Neuronal stem cell (in vitro differentiated cells): Measurements from ENCODE around the gene CDH13.

Experiments used
- DNase-seq: peaks from one replicate; pipeline ENCODE4 v3.0.0-alpha.2; 2013; ENCODE audit warnings: low spot score
- H2AFZ ChIP-seq: one replicate; pipeline ENCODE4 v1.6.1; 2013; ENCODE audit warnings: mild to moderate bottlenecking, low read length, inconsistent platforms
- H2AK5ac ChIP-seq: 2 replicates; pipeline ENCODE4 v1.6.1; 2013; ENCODE audit warnings: low read depth, mild to moderate bottlenecking, inconsistent platforms, low read length, moderate library complexity, mixed read lengths
- H2BK120ac ChIP-seq: 2 replicates; pipeline ENCODE4 v1.6.1; 2013; ENCODE audit warnings: low read depth, mild to moderate bottlenecking, inconsistent platforms, low read length, moderate library complexity, mixed read lengths
- H2BK12ac ChIP-seq: one replicate; pipeline ENCODE4 v1.6.1; 2013; ENCODE audit warnings: low read length, inconsistent platforms
- H2BK15ac ChIP-seq: 2 replicates; pipeline ENCODE4 v1.6.1; 2013; ENCODE audit warnings: mild to moderate bottlenecking, low read length, inconsistent platforms, mixed read lengths
- H2BK5ac ChIP-seq: one replicate; pipeline ENCODE4 v1.6.1; 2013; ENCODE audit warnings: inconsistent platforms, mild to moderate bottlenecking, low read length, moderate library complexity
- H3K14ac ChIP-seq: one replicate; pipeline ENCODE4 v1.6.1; 2013; ENCODE audit warnings: low read length, inconsistent platforms
- H3K18ac ChIP-seq: 2 replicates; pipeline ENCODE4 v1.6.1; 2013; ENCODE audit warnings: low read length, inconsistent platforms
- H3K23ac ChIP-seq: 2 replicates; pipeline ENCODE4 v1.6.1; 2013; ENCODE audit warnings: low read depth, mild to moderate bottlenecking, mixed read lengths, low read length, inconsistent platforms; ENCODE audit not compliant: poor library complexity
- H3K27ac ChIP-seq: replicated peaks from 3 replicates; pipeline ENCODE4 v1.5.1; 2013; ENCODE audit warnings: low read length, inconsistent platforms
- H3K27me3 ChIP-seq, 3 experiments: 2 replicates each; pipeline ENCODE4 v1.6.1; 2013; ENCODE audit warnings: low read length in 3 of 3, mild to moderate bottlenecking in 2 of 3, inconsistent platforms in 1 of 3, low read depth in 1 of 3, mixed read lengths in 1 of 3, moderate library complexity in 1 of 3; ENCODE audit not compliant: control insufficient read depth in 3 of 3, insufficient read depth in 3 of 3
- H3K36me3 ChIP-seq, 2 donors: replicated peaks in 1 of 2; 2 replicates each; pipeline ENCODE4 v1.6.1; 2013; ENCODE audit warnings: low read length in 2 of 2; ENCODE audit not compliant: control insufficient read depth in 2 of 2, insufficient read depth in 2 of 2
- H3K4ac ChIP-seq: 2 replicates; pipeline ENCODE4 v1.6.1; 2013; ENCODE audit warnings: inconsistent platforms, mild to moderate bottlenecking, low read length, moderate library complexity
- H3K4me1 ChIP-seq, 2 donors: 1 replicate in 1 of 2; 2 replicates in 1 of 2; pipeline ENCODE4 v1.6.1; 2013; ENCODE audit warnings: low read length in 2 of 2, low read depth in 1 of 2; ENCODE audit not compliant: control insufficient read depth in 2 of 2, insufficient read depth in 1 of 2
- H3K4me2 ChIP-seq: one replicate; pipeline ENCODE4 v1.6.1; 2013; ENCODE audit warnings: mild to moderate bottlenecking, low read length, inconsistent platforms; ENCODE audit not compliant: insufficient read depth, poor library complexity, severe bottlenecking
- H3K4me3 ChIP-seq, 2 donors: 2 replicates each; pipeline ENCODE4 v1.5.1; 2013; ENCODE audit warnings: low read length in 2 of 2, mild to moderate bottlenecking in 2 of 2, inconsistent platforms in 1 of 2, moderate library complexity in 1 of 2
- H3K79me1 ChIP-seq: one replicate; pipeline ENCODE4 v1.6.1; 2013; ENCODE audit warnings: low read depth, mild to moderate bottlenecking, inconsistent platforms, low read length, moderate library complexity
- H3K9ac ChIP-seq: one replicate; pipeline ENCODE4 v1.6.1; 2013; ENCODE audit warnings: mild to moderate bottlenecking, low read depth, low read length, inconsistent platforms; ENCODE audit not compliant: poor library complexity
- H3K9me3 ChIP-seq, 2 donors: replicated peaks in 1 of 2; 2 replicates each; pipeline versions ENCODE3 to v1.6.1; 2013; ENCODE audit warnings: low read length in 2 of 2, mild to moderate bottlenecking in 2 of 2, inconsistent platforms in 1 of 2, low read depth in 1 of 2, mixed read lengths in 1 of 2, moderate library complexity in 1 of 2; ENCODE audit not compliant: control insufficient read depth in 2 of 2, insufficient read depth in 1 of 2
- H4K8ac ChIP-seq: one replicate; pipeline ENCODE4 v1.6.1; 2013; ENCODE audit warnings: low read depth, mild to moderate bottlenecking, inconsistent platforms, low read length, moderate library complexity
- H4K91ac ChIP-seq: one replicate; pipeline ENCODE4 v1.6.1; 2013; ENCODE audit warnings: low read length, low read depth, mild to moderate bottlenecking, inconsistent platforms; ENCODE audit not compliant: poor library complexity
- WGBS, 2 donors: extraction: QIAGEN DNeasy Blood & Tissue Kit; methylation state at CpG; one replicate each; pipeline ENCODE4 v1.1.7; 2013; ENCODE audit warnings: missing lambda C conversion rate in 2 of 2, mixed read lengths in 1 of 2; ENCODE audit not compliant: insufficient read length in 2 of 2, insufficient replicate concordance in 1 of 2; ENCODE audit errors: extremely low coverage in 2 of 2; 5-methylcytosine and 5-hydroxymethylcytosine counted together

CDH13 gene

DNA sequence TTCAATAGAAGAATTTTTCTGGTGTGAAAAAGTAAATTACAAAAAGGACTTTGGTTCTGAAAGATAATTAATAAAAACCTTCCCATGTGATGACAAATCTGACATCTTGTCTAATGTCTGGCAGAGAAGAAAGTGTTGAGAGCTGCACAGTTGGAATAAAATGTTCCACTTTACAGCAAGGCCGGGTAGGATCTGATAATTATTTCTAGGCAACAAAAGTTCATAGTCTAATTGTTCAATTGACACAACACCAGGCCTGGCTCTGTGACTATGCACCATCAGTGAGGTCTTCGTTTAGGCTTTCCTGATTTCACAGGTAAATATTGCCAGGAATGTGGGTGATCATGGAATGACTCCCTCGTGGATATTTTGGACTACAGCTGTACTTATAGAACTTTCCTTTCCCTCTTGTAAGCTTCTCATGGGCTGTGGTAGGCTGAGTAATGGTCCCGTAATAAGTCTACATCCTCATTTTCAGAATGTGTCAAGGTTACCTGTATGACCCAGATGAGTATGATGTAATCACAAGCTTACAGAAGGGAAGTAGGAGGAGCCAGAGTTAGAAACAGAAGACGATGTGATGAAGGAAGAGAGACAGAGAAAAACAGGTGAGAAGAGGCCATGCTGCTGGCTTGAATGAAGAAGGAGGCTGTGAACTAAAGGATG, 217.0 kb downstream of the CDH13 start:
- H3K27me3 ChIP-seq = no peaks in the 10 kb centered on the region
- H3K4me2 ChIP-seq = no peak overlapping the region
- no peak overlapping the region for H3K23ac ChIP-seq
- peaks cover 0 to 4% of the 10 kb centered on the region in 2 donors for H3K9me3 ChIP-seq
- H2BK15ac ChIP-seq = no peak overlapping the region
- H4K8ac ChIP-seq = no peak overlapping the region
- H2BK5ac ChIP-seq = no peak overlapping the region
- H3K4me3 ChIP-seq = no peak overlapping the region
- H2AK5ac ChIP-seq = no peak overlapping the region
- no peak overlapping the region for H2AFZ ChIP-seq
- H2BK120ac ChIP-seq = no peak overlapping the region
- peaks cover 0 to 2% of the 10 kb centered on the region in 2 donors for H3K4me1 ChIP-seq
- no peak overlapping the region for H3K14ac ChIP-seq
- no peak overlapping the region for H3K4ac ChIP-seq
- DNase-seq = no peak
- H4K91ac ChIP-seq = no peak overlapping the region
- H3K9ac ChIP-seq = no peak overlapping the region
- no peaks in the 10 kb centered on the region for H3K36me3 ChIP-seq
- H2BK12ac ChIP-seq = no peak overlapping the region
- H3K79me1 ChIP-seq = no peaks in the 10 kb centered on the region
- no CpG with 5 or more reads among the region's 5 CpGs for WGBS, 2 donors
- no peak overlapping the region for H3K18ac ChIP-seq
- H3K27ac ChIP-seq = no peak overlapping the region

DNA sequence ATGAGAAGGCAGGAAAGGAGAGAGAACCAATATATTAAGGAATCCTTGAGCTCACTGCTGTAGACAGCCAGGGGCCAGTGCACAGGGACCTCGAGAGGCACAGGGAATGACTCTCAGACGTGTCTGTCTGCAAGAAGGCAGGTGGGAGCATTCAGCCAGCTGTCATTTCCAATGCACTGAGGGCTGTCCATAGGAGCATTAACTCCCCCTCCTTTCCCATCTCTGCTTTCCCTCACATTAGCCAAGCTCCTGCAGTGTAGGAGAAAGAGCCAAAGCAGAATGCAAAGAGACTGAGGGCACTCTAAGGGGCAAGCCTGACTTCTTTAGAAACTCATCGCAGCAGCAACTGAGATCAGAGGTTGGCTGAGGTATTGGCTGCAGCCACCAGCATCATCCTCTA, 218.3 kb downstream of the CDH13 start:
- H2BK12ac ChIP-seq = no peak overlapping the region
- H2BK15ac ChIP-seq = no peak overlapping the region
- H4K8ac ChIP-seq = no peak overlapping the region
- H2AFZ ChIP-seq = no peak overlapping the region
- peaks cover 0 to 2% of the 10 kb centered on the region in 2 donors for H3K4me1 ChIP-seq
- H3K4me3 ChIP-seq = no peak overlapping the region
- H3K9ac ChIP-seq = no peak overlapping the region
- H3K27ac ChIP-seq = no peak overlapping the region
- no peak overlapping the region for H4K91ac ChIP-seq
- H3K4me2 ChIP-seq = no peak overlapping the region
- no peak for DNase-seq
- no peak overlapping the region for H3K23ac ChIP-seq
- H3K9me3 ChIP-seq = peaks cover 0 to 4% of the 10 kb centered on the region in 2 donors
- H2BK5ac ChIP-seq = no peak overlapping the region
- H3K18ac ChIP-seq = no peak overlapping the region
- no peak overlapping the region for H3K14ac ChIP-seq
- H2AK5ac ChIP-seq = no peak overlapping the region
- H3K27me3 ChIP-seq = no peaks in the 10 kb centered on the region
- WGBS, 2 donors = no CpG with 5 or more reads among the region's 3 CpGs
- H3K36me3 ChIP-seq = no peaks in the 10 kb centered on the region
- H3K4ac ChIP-seq = no peak overlapping the region
- H3K79me1 ChIP-seq = no peaks in the 10 kb centered on the region
- H2BK120ac ChIP-seq = no peak overlapping the region

DNA sequence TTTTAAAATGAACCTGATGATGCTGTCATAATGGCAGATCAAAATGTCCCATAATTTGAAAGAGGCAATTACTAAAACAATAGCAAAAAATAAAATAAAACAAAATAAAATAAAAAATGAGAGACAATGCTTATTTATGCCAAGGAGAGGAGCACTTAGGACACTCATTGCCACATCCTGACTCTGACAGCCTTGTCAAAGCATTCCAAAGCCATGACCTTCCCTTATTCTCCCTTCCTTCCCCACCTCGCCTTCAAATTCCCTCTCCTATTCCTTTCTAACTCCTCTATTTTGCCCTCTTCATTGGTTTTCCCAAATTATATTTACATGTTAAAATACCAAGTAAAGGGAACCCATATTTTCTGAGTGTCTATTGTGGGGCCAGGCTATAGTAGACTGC, 220.0 kb downstream of the CDH13 start:
- WGBS, 2 donors = 100% methylated on average over 1 of the region's 1 CpG; no CpG with 5 or more reads in 1 of the 2 donors
- H3K36me3 ChIP-seq = no peaks in the 10 kb centered on the region
- H4K91ac ChIP-seq = no peak overlapping the region
- no peak overlapping the region for H3K27ac ChIP-seq
- H3K4me1 ChIP-seq = peaks cover 0 to 2% of the 10 kb centered on the region in 2 donors
- no peak overlapping the region for H4K8ac ChIP-seq
- H3K4ac ChIP-seq = no peak overlapping the region
- H3K79me1 ChIP-seq = no peaks in the 10 kb centered on the region
- no peak overlapping the region for H2BK120ac ChIP-seq
- no peak overlapping the region for H2BK5ac ChIP-seq
- no peak overlapping the region for H3K23ac ChIP-seq
- H2AFZ ChIP-seq = no peak overlapping the region
- no peak overlapping the region for H2AK5ac ChIP-seq
- no peak overlapping the region for H2BK15ac ChIP-seq
- no peak overlapping the region for H3K9ac ChIP-seq
- H2BK12ac ChIP-seq = no peak overlapping the region
- no peak for DNase-seq
- H3K4me3 ChIP-seq = no peak overlapping the region
- no peak overlapping the region for H3K14ac ChIP-seq
- no peak overlapping the region for H3K4me2 ChIP-seq
- peaks cover 0 to 4% of the 10 kb centered on the region in 2 donors for H3K9me3 ChIP-seq
- no peaks in the 10 kb centered on the region for H3K27me3 ChIP-seq
- H3K18ac ChIP-seq = no peak overlapping the region

DNA sequence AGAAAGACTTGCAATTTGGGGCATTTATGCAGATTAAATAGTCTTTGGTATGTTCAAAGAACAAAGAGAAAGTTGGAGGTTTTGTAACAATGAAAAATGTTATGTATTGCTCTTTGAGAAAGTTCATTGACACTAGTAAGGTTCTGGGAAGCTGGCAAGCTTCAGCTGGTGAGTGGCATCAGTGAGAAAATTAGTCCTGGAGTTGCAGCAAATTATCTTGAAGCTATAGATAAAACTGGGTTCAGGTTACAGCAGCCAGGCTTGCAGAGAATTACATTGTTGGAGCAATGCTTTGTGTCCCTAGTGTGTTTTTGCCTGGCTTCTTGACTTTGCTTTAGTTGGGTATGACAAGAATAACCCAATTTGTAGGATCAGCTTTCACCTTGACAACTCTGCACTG, 221.2 kb downstream of the CDH13 start:
- Histone ChIP-seq H2AFZ (no peak overlapping the region), H3K9me3 (peaks cover 0 to 1% of the 10 kb centered on the region in 2 donors), H3K4ac (no peak overlapping the region), H3K79me1 (no peaks in the 10 kb centered on the region), H2BK120ac (no peak overlapping the region), H3K27ac (no peak overlapping the region), H3K4me1 (peaks cover 0 to 2% of the 10 kb centered on the region in 2 donors), H3K14ac (no peak overlapping the region), H2BK15ac (no peak overlapping the region), H3K4me2 (no peak overlapping the region), H2AK5ac (no peak overlapping the region), H3K23ac (no peak overlapping the region), H3K27me3 (no peaks in the 10 kb centered on the region), H3K18ac (no peak overlapping the region), H3K4me3 (no peak overlapping the region), H3K9ac (no peak overlapping the region), H3K36me3 (no peaks in the 10 kb centered on the region), H4K8ac (no peak overlapping the region), H4K91ac (no peak overlapping the region), H2BK12ac (no peak overlapping the region), H2BK5ac (no peak overlapping the region)
- DNase-seq = no peak
